ENCODE results near the gene PPM1E.

- no peak for TF ChIP-seq CTCF (IDR thresholded peaks at IDR 0.05)
- no peak for TF ChIP-seq POLR2A (IDR thresholded peaks at IDR 0.05)
Measured at GRCh38 chr17:58783380-58783779, 27.7 kb downstream of the PPM1E start.

Measured in heart left ventricle (tissue), 13 donors.